AG04449 (cell line): ENCODE results near the gene SP140L.
"Not testable (repeated sequence)": the region's sequence is repeated elsewhere in the genome, so short reads cannot be mapped to it uniquely, and the experiment has no call there.

ENCODE experiments used
- CTCF ChIA-PET: fragments of 350-600 bp; formaldehyde crosslinking; extraction: SDS; loops from one replicate; lab custom pipeline; 2021; ENCODE audit warnings: antibody characterized with exemption; lab: Yijun Ruan, JAX
- POLR2A ChIA-PET: fragments of 400-600, 350-600 bp; formaldehyde crosslinking; extraction: SDS; loops from one replicate; lab custom pipeline; 2020; ENCODE audit warnings: antibody characterized with exemption, inconsistent platforms; lab: Yijun Ruan, JAX
- DNase-seq: peaks from one replicate; pipeline ENCODE4 v3.0.0-alpha.2; 2010; ENCODE audit warnings: low read depth, low spot score
- H3K4me3 ChIP-seq: 2 replicates; pipeline ENCODE4 v1.5.1; 2011; ENCODE audit warnings: low read depth, mild to moderate bottlenecking, control low read depth, low read length
- TF ChIP-seq, protein P1 (sequence below): IDR thresholded peaks from one replicate; pipeline ENCODE4 v1.5.1; 2011; ENCODE audit warnings: mild to moderate bottlenecking, moderate library complexity, low read length, control low read depth, inconsistent platforms; ENCODE audit not compliant: insufficient read depth; ENCODE audit errors: missing control alignments

Gene SP140L

DNA sequence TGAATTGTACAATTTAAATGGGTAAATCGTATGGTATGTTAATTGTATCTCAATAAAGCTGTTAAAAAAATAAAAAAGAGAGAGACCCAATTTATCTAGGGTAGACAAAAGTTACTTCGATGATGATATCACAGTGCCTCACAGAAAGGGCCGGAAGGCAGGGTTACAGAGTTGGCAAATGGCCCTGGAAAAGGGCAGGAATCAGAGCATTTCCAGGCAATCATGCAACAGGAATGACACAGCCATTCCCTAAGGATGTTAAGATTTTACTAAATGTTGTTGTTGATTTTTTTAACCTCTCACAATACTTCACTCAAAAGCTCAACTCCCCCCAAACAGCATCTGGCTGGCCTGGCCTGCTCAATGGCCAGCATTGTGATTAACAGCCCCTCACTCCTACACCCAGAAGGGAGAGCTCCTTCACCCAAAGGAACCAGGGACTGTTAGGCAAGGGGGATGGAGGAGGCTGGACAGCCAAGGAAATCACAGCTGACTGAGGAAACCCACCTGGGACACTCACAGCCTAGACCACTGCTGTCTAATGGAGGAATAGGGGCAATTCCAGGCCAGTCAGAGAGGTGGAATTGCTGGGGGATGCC, 81.3 kb downstream of the SP140L start:
- peak; percentile 24 for DNase-seq
- TF ChIP-seq, protein P1, sequence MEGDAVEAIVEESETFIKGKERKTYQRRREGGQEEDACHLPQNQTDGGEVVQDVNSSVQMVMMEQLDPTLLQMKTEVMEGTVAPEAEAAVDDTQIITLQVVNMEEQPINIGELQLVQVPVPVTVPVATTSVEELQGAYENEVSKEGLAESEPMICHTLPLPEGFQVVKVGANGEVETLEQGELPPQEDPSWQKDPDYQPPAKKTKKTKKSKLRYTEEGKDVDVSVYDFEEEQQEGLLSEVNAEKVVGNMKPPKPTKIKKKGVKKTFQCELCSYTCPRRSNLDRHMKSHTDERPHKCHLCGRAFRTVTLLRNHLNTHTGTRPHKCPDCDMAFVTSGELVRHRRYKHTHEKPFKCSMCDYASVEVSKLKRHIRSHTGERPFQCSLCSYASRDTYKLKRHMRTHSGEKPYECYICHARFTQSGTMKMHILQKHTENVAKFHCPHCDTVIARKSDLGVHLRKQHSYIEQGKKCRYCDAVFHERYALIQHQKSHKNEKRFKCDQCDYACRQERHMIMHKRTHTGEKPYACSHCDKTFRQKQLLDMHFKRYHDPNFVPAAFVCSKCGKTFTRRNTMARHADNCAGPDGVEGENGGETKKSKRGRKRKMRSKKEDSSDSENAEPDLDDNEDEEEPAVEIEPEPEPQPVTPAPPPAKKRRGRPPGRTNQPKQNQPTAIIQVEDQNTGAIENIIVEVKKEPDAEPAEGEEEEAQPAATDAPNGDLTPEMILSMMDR = no peak
- no peak overlapping the region for H3K4me3 ChIP-seq
- POLR2A ChIA-PET = interaction anchor here (0.6 kb wide), 1 partner anchor 61 kb away, joined by 3 read pairs; no protein-coding TSS in a partner anchor
- CTCF ChIA-PET = interaction anchor here (1.5 kb wide), 1 partner anchor 14 kb away, joined by 3 read pairs; no protein-coding TSS in a partner anchor

DNA sequence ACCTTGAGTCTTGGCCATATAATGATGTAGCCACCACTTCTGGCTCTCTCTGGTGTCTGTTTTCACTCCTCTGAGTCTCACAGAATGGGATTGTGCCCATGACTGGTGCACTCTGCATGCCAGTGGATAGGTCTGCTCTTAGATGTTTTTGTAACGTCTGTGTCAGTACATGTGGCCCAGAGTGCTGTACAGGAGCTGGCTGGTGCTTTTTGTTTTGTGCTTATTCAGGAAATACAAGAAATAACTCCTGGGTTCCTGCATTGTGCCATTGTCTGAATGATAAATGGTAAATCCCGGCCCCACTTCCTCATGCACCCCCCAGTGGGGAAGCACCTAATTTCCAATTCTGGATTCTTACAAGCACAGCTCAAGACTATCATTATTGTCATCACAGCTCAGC, 82.3 kb downstream of the SP140L start:
- POLR2A ChIA-PET, CTCF ChIA-PET: not testable (repeated sequence)

DNA sequence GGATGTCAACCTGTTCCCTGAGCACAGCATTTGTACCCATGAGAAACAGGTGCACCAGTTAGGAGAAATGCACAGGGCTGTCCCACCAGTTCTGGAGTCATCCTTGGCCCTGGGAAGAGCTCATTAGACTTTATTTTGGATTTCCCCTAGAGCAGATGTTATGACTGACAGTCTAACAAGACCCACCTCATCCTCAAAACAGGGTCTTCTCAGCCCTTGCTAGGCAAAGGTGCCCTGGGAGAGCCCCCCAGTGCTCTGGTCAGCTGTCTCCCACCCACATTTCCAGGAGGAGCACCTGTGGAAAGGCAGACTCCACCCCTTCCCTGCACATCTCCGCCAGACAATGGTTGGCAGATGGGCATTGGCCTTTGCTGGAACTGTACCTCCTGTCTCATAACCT, 83.3 kb downstream of the SP140L start:
- no peak overlapping the region for H3K4me3 ChIP-seq
- TF ChIP-seq, protein P1 = no peak
- POLR2A ChIA-PET = no interaction called here
- DNase-seq = no peak
- CTCF ChIA-PET = no interaction called here

More for the DNA sequence above, 82.3 kb downstream of the SP140L start:
- not testable (repeated sequence) for DNase-seq, H3K4me3 ChIP-seq

DNA sequence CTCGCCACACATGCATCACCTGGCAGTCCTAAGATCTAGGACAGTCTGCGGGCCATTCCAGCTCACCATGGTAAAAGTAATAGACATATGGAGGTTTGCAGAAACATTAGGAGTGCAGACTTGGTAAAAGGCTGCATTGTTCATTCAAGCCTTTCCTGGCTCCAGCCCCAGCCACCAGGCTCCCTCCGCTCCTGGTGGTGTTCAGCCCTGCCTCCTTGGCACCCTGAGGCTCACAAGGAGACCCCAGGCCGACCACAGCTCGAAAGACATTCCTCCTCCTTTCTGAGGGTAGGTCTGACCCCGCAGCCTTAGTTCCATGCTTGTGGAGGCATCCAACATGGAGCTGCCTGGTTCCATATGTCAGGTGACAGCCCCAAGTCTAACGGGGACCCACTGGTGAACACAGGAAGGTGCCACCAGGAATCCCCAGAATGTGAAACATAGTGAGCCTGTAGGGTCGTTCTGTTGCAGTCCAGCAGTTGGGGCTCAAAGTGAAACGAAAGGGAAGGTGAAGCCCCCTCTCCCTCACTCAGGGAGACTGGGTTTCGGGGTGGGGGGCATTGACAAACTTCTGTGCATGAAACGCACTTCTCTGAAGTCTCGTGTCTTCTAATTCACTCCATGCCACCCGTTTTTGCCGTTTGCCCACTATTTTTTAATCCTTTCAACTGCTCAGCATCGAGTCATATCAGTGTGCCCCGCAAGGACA, 84.0 kb downstream of the SP140L start:
- no peak for DNase-seq
- TF ChIP-seq, protein P1 = no peak
- ChIA-PET POLR2A (no interaction called here), CTCF (no interaction called here)
- H3K4me3 ChIP-seq = peak overlapping the region; percentile 75

DNA sequence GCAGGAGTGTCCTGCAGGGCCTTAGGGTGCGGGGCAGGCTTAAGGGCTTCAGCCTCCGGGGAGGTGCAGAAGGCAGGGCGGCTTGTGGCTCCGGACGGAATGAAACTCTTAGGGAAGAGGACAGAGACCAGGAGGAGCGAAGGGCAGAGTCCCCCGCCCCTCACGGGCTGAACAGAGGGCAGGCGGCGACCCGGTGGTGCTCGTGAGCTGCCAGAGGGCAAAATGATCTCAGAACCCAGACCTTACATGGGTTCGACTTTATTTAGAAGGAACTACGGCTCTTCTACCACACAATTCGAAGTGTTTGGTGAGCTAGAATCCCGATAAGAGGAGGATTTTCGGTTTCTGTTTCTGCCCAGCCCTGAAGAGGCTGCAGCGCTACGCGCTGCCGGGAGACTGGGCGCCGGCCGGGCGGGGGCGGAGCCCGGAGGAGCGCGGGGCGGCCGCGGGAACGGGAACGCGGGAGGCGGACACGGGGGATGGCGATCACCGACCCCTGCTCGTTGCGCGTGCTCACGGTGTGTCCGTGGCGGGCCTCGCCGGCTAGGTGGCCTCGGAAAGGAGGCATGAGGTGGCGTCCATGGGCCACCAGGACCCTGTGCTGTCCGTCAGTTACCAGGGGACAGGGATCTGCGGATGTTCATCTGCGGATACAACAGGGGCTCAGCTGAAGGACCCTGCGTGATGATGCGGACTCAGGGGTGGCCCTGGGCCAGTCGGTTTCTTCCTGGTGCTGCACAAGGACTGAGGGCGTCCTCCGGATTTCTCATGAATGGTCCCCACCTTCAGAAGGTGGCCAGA, 84.8 kb downstream of the SP140L start:
- POLR2A ChIA-PET = no interaction called here
- DNase-seq = no peak
- TF ChIP-seq, protein P1 = no peak
- CTCF ChIA-PET = no interaction called here
- peak overlapping the region; percentile 75 for H3K4me3 ChIP-seq

DNA sequence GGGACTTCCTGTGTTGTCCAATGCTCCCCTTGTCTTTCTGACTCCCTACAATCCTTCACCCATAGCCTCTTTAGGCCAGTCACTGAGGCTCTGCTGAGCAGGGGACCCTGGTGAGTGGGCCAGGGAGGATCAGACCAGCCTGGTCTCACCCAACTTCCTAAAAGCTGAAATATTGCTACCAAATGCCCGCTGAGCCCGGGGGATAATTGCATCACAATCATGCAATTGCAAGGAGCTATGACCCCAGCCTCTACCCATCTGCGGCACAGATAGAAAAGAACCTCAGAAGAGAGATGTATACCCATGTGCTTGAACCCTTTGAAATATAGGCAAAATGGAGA, 85.3 kb downstream of the SP140L start:
- POLR2A ChIA-PET = no interaction called here

More for the DNA sequence above, 85.3 kb downstream of the SP140L start:
- CTCF ChIA-PET = no interaction called here
- TF ChIP-seq, protein P1 = no peak
- no peak for DNase-seq
- H3K4me3 ChIP-seq = peak overlapping the region; percentile 75
